H1 (cell line): ENCODE results near the gene FMNL1. TPM values are rescaled to one million over a fixed set of nuclear protein-coding genes. Genes with fewer than 3 reads are reported as not detected.

ENCODE experiments used
- CTCF ChIA-PET: fragments of 300-600 bp; sonication (Branson Sonifier 250); formaldehyde crosslinking; loops from one replicate; lab custom pipeline; 2021; ENCODE audit not compliant: partially characterized antibody; lab: Charles Lee
- POLR2A ChIA-PET: fragments of 300-600 bp; sonication (Branson Sonifier 250); formaldehyde crosslinking; loops from one replicate; lab custom pipeline; 2021; ENCODE audit warnings: inconsistent platforms; ENCODE audit not compliant: partially characterized antibody; lab: Charles Lee
- DNase-seq, 2 experiments: peaks; one replicate each; pipeline versions ENCODE4 v3.0.0 to v3.0.0-alpha.2; 2010 to 2022; ENCODE audit warnings: low spot score in 2 of 2, low read depth in 1 of 2, mixed read lengths in 1 of 2
- FAIRE-seq: peaks from 2 replicates; lab custom pipeline; 2011; peaks lifted over from hg19 to GRCh38; lab: Jason Lieb, UNC
- H2AFZ ChIP-seq: 2 replicates; pipeline ENCODE4 v1.8.1; 2012; ENCODE audit warnings: low read length, inconsistent platforms
- H2AK5ac ChIP-seq: 2 replicates; pipeline ENCODE4 v1.6.1; 2013; ENCODE audit warnings: low read depth, low read length
- H2BK120ac ChIP-seq: replicated peaks from 2 replicates; pipeline ENCODE3; 2013; ENCODE audit warnings: low read depth, low read length, inconsistent platforms
- H2BK12ac ChIP-seq: 2 replicates; pipeline ENCODE4 v1.6.1; 2013; ENCODE audit warnings: low read depth, low read length
- H2BK15ac ChIP-seq: 2 replicates; pipeline ENCODE4 v1.6.1; 2013; ENCODE audit warnings: low read length
- H2BK20ac ChIP-seq: 2 replicates; pipeline ENCODE4 v1.6.1; 2013; ENCODE audit warnings: low read length
- H2BK5ac ChIP-seq: 2 replicates; pipeline ENCODE4 v1.6.1; 2013; ENCODE audit warnings: low read depth, low read length
- H3K14ac ChIP-seq: 2 replicates; pipeline ENCODE4 v1.6.1; 2013; ENCODE audit warnings: inconsistent platforms; ENCODE audit not compliant: insufficient read length
- H3K18ac ChIP-seq: 2 replicates; pipeline ENCODE4 v1.6.1; 2013; ENCODE audit warnings: low read length; ENCODE audit errors: extremely low read depth
- H3K23ac ChIP-seq: 2 replicates; pipeline ENCODE4 v1.6.1; 2013; ENCODE audit warnings: inconsistent platforms; ENCODE audit not compliant: insufficient read length
- H3K23me2 ChIP-seq: 2 replicates; pipeline ENCODE4 v1.6.1; 2013; ENCODE audit warnings: low read depth, low read length
- H3K27ac ChIP-seq: 2 replicates; pipeline ENCODE4 v1.6.1; 2011; ENCODE audit warnings: low read depth, low read length, inconsistent platforms
- H3K27me3 ChIP-seq, 4 experiments: replicated peaks in 1 of 4; 1 replicate in 1 of 4; 2 replicates in 3 of 4; pipeline versions ENCODE4 v1.6.1 to v1.8.1; 2011 to 2013; ENCODE audit warnings: low read length in 3 of 4, mild to moderate bottlenecking in 3 of 4, inconsistent platforms in 2 of 4, mixed read lengths in 2 of 4, moderate library complexity in 1 of 4; ENCODE audit not compliant: control insufficient read depth in 3 of 4, insufficient read depth in 3 of 4; ENCODE audit errors: extremely low read depth in 1 of 4
- H3K36me3 ChIP-seq, 4 experiments: 2 replicates each; pipeline versions ENCODE4 v1.6.1 to v1.8.1; 2011 to 2013; ENCODE audit warnings: mild to moderate bottlenecking in 4 of 4, low read length in 3 of 4, moderate library complexity in 2 of 4, control low read depth in 1 of 4, inconsistent platforms in 1 of 4; ENCODE audit not compliant: insufficient read depth in 4 of 4, control insufficient read depth in 2 of 4
- H3K4ac ChIP-seq: replicated peaks from 2 replicates; pipeline ENCODE3; 2013; ENCODE audit warnings: low read length, low read depth, mixed read lengths, inconsistent platforms; ENCODE audit not compliant: insufficient read length
- H3K4me1 ChIP-seq, 4 experiments: replicated peaks in 1 of 4; 1 replicate in 1 of 4; 2 replicates in 3 of 4; pipeline versions ENCODE4 v1.6.1 to v1.8.1; 2011 to 2013; ENCODE audit warnings: low read length in 3 of 4, inconsistent platforms in 2 of 4, mixed read lengths in 1 of 4; ENCODE audit not compliant: insufficient read depth in 4 of 4, control insufficient read depth in 3 of 4
- H3K4me2 ChIP-seq, 2 experiments: 2 replicates each; pipeline versions ENCODE4 v1.6.1 to v1.8.1; 2011 to 2013; ENCODE audit warnings: low read depth in 2 of 2, low read length in 2 of 2, control low read depth in 1 of 2, inconsistent platforms in 1 of 2, mild to moderate bottlenecking in 1 of 2; ENCODE audit not compliant: insufficient read depth in 1 of 2
- H3K4me3 ChIP-seq, 4 experiments: fragments of 200-600, 300-600 bp in 1 of 4; sonication (generic), shearing (Covaris generic), sonication (Bioruptor Twin) in 1 of 4; 2 replicates each; pipeline versions ENCODE4 v1.5.1 to v1.8.1; 2011 to 2016; ENCODE audit warnings: low read length in 4 of 4, low read depth in 3 of 4, control low read depth in 2 of 4, inconsistent platforms in 2 of 4, mild to moderate bottlenecking in 2 of 4, mixed read lengths in 1 of 4, moderate library complexity in 1 of 4; ENCODE audit not compliant: insufficient read depth in 2 of 4; ENCODE audit errors: extremely low read depth in 1 of 4
- H3K56ac ChIP-seq: replicated peaks from 2 replicates; pipeline ENCODE3; 2013; ENCODE audit warnings: low read depth, mild to moderate bottlenecking, mixed read lengths, low read length, inconsistent platforms; ENCODE audit not compliant: insufficient read length
- H3K79me1 ChIP-seq: 2 replicates; pipeline ENCODE4 v1.6.1; 2013; ENCODE audit warnings: low read depth, low read length, control low read depth
- H3K79me2 ChIP-seq, 2 experiments: 2 replicates each; pipeline versions ENCODE4 v1.6.1 to v1.8.1; 2012 to 2013; ENCODE audit warnings: low read length in 2 of 2, mild to moderate bottlenecking in 2 of 2, inconsistent platforms in 1 of 2; ENCODE audit not compliant: insufficient read depth in 2 of 2, control insufficient read depth in 1 of 2
- H3K9ac ChIP-seq, 4 experiments: replicated peaks in 1 of 4; 1 replicate in 1 of 4; 2 replicates in 3 of 4; pipeline versions ENCODE4 v1.6.1 to v1.8.1; 2011 to 2013; ENCODE audit warnings: low read depth in 3 of 4, low read length in 3 of 4, control low read depth in 2 of 4, mild to moderate bottlenecking in 2 of 4, moderate library complexity in 2 of 4, inconsistent platforms in 1 of 4; ENCODE audit errors: extremely low read depth in 1 of 4
- H3K9me3 ChIP-seq, 2 experiments: 2 replicates each; pipeline versions ENCODE4 v1.6.1 to v1.8.1; 2012 to 2013; ENCODE audit warnings: mild to moderate bottlenecking in 2 of 2, moderate library complexity in 2 of 2, control low read depth in 1 of 2, inconsistent platforms in 1 of 2, low read depth in 1 of 2, low read length in 1 of 2, mixed read lengths in 1 of 2; ENCODE audit not compliant: insufficient read depth in 2 of 2
- H4K20me1 ChIP-seq, 2 experiments: replicated peaks in 1 of 2; 2 replicates each; pipeline versions ENCODE3 to v1.8.1; 2011 to 2013; ENCODE audit warnings: inconsistent platforms in 2 of 2, low read length in 2 of 2, mild to moderate bottlenecking in 1 of 2; ENCODE audit not compliant: insufficient read depth in 2 of 2, control insufficient read depth in 1 of 2
- H4K5ac ChIP-seq: 2 replicates; pipeline ENCODE4 v1.6.1; 2013; ENCODE audit warnings: low read length, low read depth, mixed read lengths, inconsistent platforms; ENCODE audit not compliant: insufficient read length
- H4K8ac ChIP-seq: 2 replicates; pipeline ENCODE4 v1.8.0; 2013; ENCODE audit warnings: mild to moderate bottlenecking, moderate library complexity, low read length, inconsistent platforms; ENCODE audit not compliant: insufficient read depth; ENCODE audit errors: extremely low read depth
- H4K91ac ChIP-seq: replicated peaks from 2 replicates; pipeline ENCODE3; 2013; ENCODE audit warnings: low read length, mixed read lengths, inconsistent platforms; ENCODE audit not compliant: insufficient read length
- MAFK ChIP-seq: IDR thresholded peaks from 2 replicates; pipeline ENCODE4 v1.6.1; 2012; ENCODE audit warnings: low read depth, mild to moderate bottlenecking, improper control_type of control experiment, low read length
- RBBP5 ChIP-seq: IDR thresholded peaks from 2 replicates; pipeline ENCODE4 v1.7.1; 2012; ENCODE audit warnings: low read depth, mild to moderate bottlenecking, inconsistent platforms, low read length, moderate library complexity, borderline replicate concordance
- SP1 ChIP-seq: IDR thresholded peaks from 2 replicates; pipeline ENCODE4 v1.6.1; 2011; ENCODE audit warnings: low read depth, low read length
- WGBS, 2 experiments: shearing (Covaris generic) in 1 of 2; methylation state at CpG; one replicate each; pipeline versions ENCODE4 v1.1.6 to v1.1.7; 2013 to 2015; ENCODE audit warnings: low lambda C conversion rate in 2 of 2, mixed read lengths in 2 of 2, inconsistent platforms in 1 of 2, low coverage in 1 of 2, missing lambda C conversion rate in 1 of 2; ENCODE audit not compliant: insufficient replicate concordance in 2 of 2, insufficient coverage in 1 of 2, insufficient read length in 1 of 2; ENCODE audit errors: extremely low coverage in 1 of 2, missing lambda C conversion rate in 1 of 2; 5-methylcytosine and 5-hydroxymethylcytosine counted together
- polyA plus RNA-seq, 7 experiments: library from polyadenylated mRNA; depleted of rRNA in 3 of 7; stranded (reverse) in 5 of 7; unstranded in 2 of 7; fragments of >200 nt in 5 of 7; fragments of 200-250 nt in 2 of 7; gene quantifications; 1 replicate in 5 of 7; 2 replicates in 1 of 7; 4 replicates in 1 of 7; pipeline versions ENCODE4 v1.2.1 to v1.2.3, GENCODE V29; 2011 to 2013; ENCODE audit warnings: missing spikeins in 2 of 7, mixed read lengths in 2 of 7
- total RNA-seq: library from RNA; stranded (reverse); fragmentation: NEBNext Ultra II Directional; extraction: Animal tissue kit (Norgen Biotek cat#: 25700); gene quantifications from 2 replicates; pipeline ENCODE4 v1.2.1, GENCODE V29; 2021

The FMNL1 gene
- total and polyA plus RNA-seq, 2 of the 8 experiments (the other 6 are each of a cell fraction or from before 2014, with no cell fraction given) = 2.5 to 8.6 TPM

- TF ChIP-seq SP1 = no peak
- TF ChIP-seq MAFK = no peak
- no peak for TF ChIP-seq RBBP5
- H3K4me1 ChIP-seq = peaks cover 0 to 3% (median 0%) of the 10 kb centered on the region in 4 experiments; a peak in 2 of 7 replicates
- no peak overlapping the region for H2BK120ac ChIP-seq
- H3K4me2 ChIP-seq = no peak overlapping the region
- DNase-seq = no peak
- H3K36me3 ChIP-seq = no peaks in the 10 kb centered on the region
- H2BK12ac ChIP-seq = no peak overlapping the region
- H3K79me2 ChIP-seq = no peaks in the 10 kb centered on the region
- H2BK20ac ChIP-seq = no peak overlapping the region
- H3K56ac ChIP-seq = no peak overlapping the region
- H3K14ac ChIP-seq = no peak overlapping the region
- H4K5ac ChIP-seq = no peak overlapping the region
- H3K4me3 ChIP-seq = no peak overlapping the region
- no peaks in the 10 kb centered on the region for H3K79me1 ChIP-seq
- no peak overlapping the region for H2AFZ ChIP-seq
- CTCF ChIA-PET = interaction anchor here (2.7 kb wide), 1 partner anchor 11 kb away, joined by 15 read pairs; no protein-coding TSS in a partner anchor
- H3K23me2 ChIP-seq = no peaks in the 10 kb centered on the region
- no peak overlapping the region for H2AK5ac ChIP-seq
- no peak overlapping the region for H3K9ac ChIP-seq
- H3K9me3 ChIP-seq = no peaks in the 10 kb centered on the region
- H4K91ac ChIP-seq = no peak overlapping the region
- H3K4ac ChIP-seq = no peak overlapping the region
- 90% methylated on average over 6 of the region's 7 CpGs; no CpG with 5 or more reads in 1 of the 2 experiments for WGBS, 2 experiments
- H2BK15ac ChIP-seq = no peak overlapping the region
- no peaks in the 10 kb centered on the region for H4K20me1 ChIP-seq
- no peak overlapping the region for H4K8ac ChIP-seq
- no peak overlapping the region for H2BK5ac ChIP-seq
- H3K18ac ChIP-seq = no peak overlapping the region
- no peak overlapping the region for H3K23ac ChIP-seq
- H3K27me3 ChIP-seq = no peaks in the 10 kb centered on the region
- H3K27ac ChIP-seq = no peak overlapping the region
- POLR2A ChIA-PET = interaction anchor here (1.0 to 2.9 kb wide), 2 partner anchors 26 to 38 kb away, joined by 4 to 11 read pairs; partner anchors contain the start of gene HEXIM2
- no peak for FAIRE-seq
These were observed 34.8 kb upstream of the FMNL1 start for GRCh38 chr17:45186801-45187354.
